ENCODE data around the gene ING2. TPM values are rescaled to one million over a fixed set of nuclear protein-coding genes. Genes with fewer than 3 reads are reported as not detected.

The ING2 gene
- total and polyA plus RNA-seq, 10 of the 15 experiments (the other 5 are each of a cell fraction or from before 2014, with no cell fraction given): 3.3 to 16.1 (median 10.9) TPM

GRCh38 chr4:183505611-183506388 lies 942 bp downstream of the ING2 start (continued):
- TF ChIP-seq E4F1 (IDR thresholded peaks at IDR 0.05; ENCODE audit: borderline replicate concordance, partially characterized antibody) (peak; percentile 68), FOXM1 (IDR thresholded peaks at IDR 0.05; ENCODE audit: low read depth, low read length) (no peak), JUND (IDR thresholded peaks at IDR 0.05; ENCODE audit: low read depth, low read length) (no peak), HCFC1 (IDR thresholded peaks at IDR 0.05; ENCODE audit: low read length) (peak; percentile 56), BCL3 (IDR thresholded peaks at IDR 0.05; ENCODE audit: borderline replicate concordance, insufficient read depth, low read depth, low read length, poor library complexity, severe bottlenecking) (peak; percentile 45), ATF7 (IDR thresholded peaks at IDR 0.05; ENCODE audit: low read depth) (peak; percentile 48; the same call in 1 of the 2 replicates), POLR2AphosphoS2 (IDR thresholded peaks at IDR 0.05; ENCODE audit: low read depth, low read length) (0 out of 2 replicates have a peak, but pooled peaks have one; percentile 53), CBFB (IDR thresholded peaks at IDR 0.05; ENCODE audit: low read depth) (peak; percentile 69; the same call in 1 of the 2 replicates), TARDBP (IDR thresholded peaks at IDR 0.05; ENCODE audit: borderline replicate concordance) (peak; percentile 25), NR2C2 (IDR thresholded peaks at IDR 0.05; ENCODE audit: borderline replicate concordance, control insufficient read depth, insufficient read length, low read depth) (no peak), TCF12 (IDR thresholded peaks at IDR 0.05; ENCODE audit: low read depth, low read length) (no peak), KAT2A (conservative IDR thresholded peaks at IDR 0.05; ENCODE audit: control insufficient read depth, low read depth, low read length) (no peak), PKNOX1 (IDR thresholded peaks at IDR 0.05) (0 out of 2 replicates have a peak, but pooled peaks have one; percentile 14), WRNIP1 (IDR thresholded peaks at IDR 0.05; ENCODE audit: borderline replicate concordance, low read depth, low read length) (no peak), EGR1 (IDR thresholded peaks at IDR 0.05; ENCODE audit: borderline replicate concordance in 1 of 2, low read depth in 2 of 2, low read length in 2 of 2) (peak in 1 of 2 experiments; percentile 78; a peak in 2 of 3 replicates), EP300 (IDR thresholded peaks at IDR 0.05; ENCODE audit: borderline replicate concordance in 1 of 2, control insufficient read depth in 1 of 2, low read depth in 2 of 2, low read length in 2 of 2) (no peak), TBL1XR1 (IDR thresholded peaks at IDR 0.05; ENCODE audit: low read depth, low read length) (0 out of 2 replicates have a peak, but pooled peaks have one; percentile 13), SKIL (IDR thresholded peaks at IDR 0.05; ENCODE audit: low read depth, poor library complexity, severe bottlenecking) (no peak)
